Measurements from ENCODE around the gene ZNF432. TPM values are rescaled to one million over a fixed set of nuclear protein-coding genes. Genes with fewer than 3 reads are reported as not detected.

ZNF432 gene
- total and polyA plus RNA-seq, 10 of the 15 experiments (the other 5 are each of a cell fraction or from before 2014, with no cell fraction given), result 1.7 to 7.2 (median 4.3) TPM

DNA sequence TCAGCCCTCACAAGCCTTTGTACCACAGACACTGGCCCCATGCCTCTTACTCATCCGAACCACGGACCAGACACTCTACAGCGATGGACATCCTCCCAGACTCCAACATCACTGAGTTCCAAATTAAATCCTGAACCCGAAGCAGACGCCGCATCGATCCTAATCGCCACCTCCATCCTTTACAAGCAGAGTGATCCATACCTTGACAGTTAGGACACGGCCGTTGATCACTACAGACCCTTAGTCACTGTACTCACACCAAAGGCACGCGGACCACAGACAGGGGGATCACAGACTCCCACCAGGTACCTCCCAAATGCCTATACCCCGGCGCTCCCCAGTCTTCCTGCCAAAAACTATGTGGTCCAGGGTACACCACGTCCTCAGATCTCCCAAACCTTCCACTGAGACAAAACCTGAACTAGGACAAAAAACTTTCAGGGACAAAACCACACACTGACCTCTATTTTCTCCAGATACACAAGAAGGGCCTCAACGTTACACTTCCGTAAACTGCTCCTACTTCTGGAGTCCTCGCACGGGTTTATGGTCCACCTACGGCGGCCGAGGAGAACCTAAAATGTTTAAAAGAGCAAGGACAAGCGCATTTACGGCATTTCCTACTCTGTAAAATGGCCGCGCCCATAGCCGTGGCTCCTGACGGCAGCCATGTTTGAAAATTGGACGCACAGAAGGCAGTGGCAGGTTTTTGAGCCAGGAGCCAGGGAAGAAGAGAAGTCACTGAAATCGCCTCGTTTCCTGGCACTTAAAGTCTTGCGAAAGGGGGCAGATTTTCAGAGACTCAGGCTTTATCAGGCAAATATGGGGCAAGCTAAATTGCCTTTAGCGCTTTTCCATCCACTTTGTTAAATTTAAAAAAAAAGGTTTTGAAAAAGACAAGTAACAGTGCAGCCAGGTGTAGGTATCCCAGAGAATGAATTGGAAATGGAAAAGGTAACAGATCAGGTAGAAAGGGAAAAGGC lies 62.0 kb downstream of the ZNF432 start, which contains the start of gene ZNF350 (continued):
- peak; percentile 63; the same call in 1 of the 2 replicates for TF ChIP-seq TAF1 (IDR thresholded peaks at IDR 0.05; ENCODE audit: borderline replicate concordance, low read depth, low read length)
- no peak for TF ChIP-seq ETV6 (conservative IDR thresholded peaks at IDR 0.05 in 1 of 2, IDR thresholded peaks at IDR 0.05 in 1 of 2; ENCODE audit: borderline replicate concordance in 1 of 2, low read depth in 1 of 2)
- TF ChIP-seq, protein P1, sequence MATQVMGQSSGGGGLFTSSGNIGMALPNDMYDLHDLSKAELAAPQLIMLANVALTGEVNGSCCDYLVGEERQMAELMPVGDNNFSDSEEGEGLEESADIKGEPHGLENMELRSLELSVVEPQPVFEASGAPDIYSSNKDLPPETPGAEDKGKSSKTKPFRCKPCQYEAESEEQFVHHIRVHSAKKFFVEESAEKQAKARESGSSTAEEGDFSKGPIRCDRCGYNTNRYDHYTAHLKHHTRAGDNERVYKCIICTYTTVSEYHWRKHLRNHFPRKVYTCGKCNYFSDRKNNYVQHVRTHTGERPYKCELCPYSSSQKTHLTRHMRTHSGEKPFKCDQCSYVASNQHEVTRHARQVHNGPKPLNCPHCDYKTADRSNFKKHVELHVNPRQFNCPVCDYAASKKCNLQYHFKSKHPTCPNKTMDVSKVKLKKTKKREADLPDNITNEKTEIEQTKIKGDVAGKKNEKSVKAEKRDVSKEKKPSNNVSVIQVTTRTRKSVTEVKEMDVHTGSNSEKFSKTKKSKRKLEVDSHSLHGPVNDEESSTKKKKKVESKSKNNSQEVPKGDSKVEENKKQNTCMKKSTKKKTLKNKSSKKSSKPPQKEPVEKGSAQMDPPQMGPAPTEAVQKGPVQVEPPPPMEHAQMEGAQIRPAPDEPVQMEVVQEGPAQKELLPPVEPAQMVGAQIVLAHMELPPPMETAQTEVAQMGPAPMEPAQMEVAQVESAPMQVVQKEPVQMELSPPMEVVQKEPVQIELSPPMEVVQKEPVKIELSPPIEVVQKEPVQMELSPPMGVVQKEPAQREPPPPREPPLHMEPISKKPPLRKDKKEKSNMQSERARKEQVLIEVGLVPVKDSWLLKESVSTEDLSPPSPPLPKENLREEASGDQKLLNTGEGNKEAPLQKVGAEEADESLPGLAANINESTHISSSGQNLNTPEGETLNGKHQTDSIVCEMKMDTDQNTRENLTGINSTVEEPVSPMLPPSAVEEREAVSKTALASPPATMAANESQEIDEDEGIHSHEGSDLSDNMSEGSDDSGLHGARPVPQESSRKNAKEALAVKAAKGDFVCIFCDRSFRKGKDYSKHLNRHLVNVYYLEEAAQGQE (IDR thresholded peaks at IDR 0.05; ENCODE audit: low read depth, low read length), result no peak
- TF ChIP-seq BMI1 (IDR thresholded peaks at IDR 0.05; ENCODE audit: borderline replicate concordance), result no peak
- TF ChIP-seq, protein P2, sequence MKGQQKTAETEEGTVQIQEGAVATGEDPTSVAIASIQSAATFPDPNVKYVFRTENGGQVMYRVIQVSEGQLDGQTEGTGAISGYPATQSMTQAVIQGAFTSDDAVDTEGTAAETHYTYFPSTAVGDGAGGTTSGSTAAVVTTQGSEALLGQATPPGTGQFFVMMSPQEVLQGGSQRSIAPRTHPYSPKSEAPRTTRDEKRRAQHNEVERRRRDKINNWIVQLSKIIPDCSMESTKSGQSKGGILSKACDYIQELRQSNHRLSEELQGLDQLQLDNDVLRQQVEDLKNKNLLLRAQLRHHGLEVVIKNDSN (IDR thresholded peaks at IDR 0.05; ENCODE audit: borderline replicate concordance, extremely low read length, insufficient read depth, low read depth, low read length), result no peak
- TF ChIP-seq POLR2AphosphoS2 (IDR thresholded peaks at IDR 0.05; ENCODE audit: low read depth, low read length), result 0 out of 2 replicates have a peak, but pooled peaks have one; percentile 50
- TF ChIP-seq RELA (IDR thresholded peaks at IDR 0.05; ENCODE audit: borderline replicate concordance, partially characterized antibody), result no peak
- peak; percentile 85 for TF ChIP-seq SPI1 (IDR thresholded peaks at IDR 0.05; ENCODE audit: borderline replicate concordance, insufficient read depth, low read depth, low read length)
- TF ChIP-seq BACH1 (IDR thresholded peaks at IDR 0.05; ENCODE audit: borderline replicate concordance), result no peak
- TF ChIP-seq CHD1 (IDR thresholded peaks at IDR 0.05; ENCODE audit: low read depth, low read length), result no peak
- TF ChIP-seq MXI1 (IDR thresholded peaks at IDR 0.05; ENCODE audit: low read depth, low read length), result peak; percentile 76; the same call in 1 of the 2 replicates
- TF ChIP-seq KDM1A (IDR thresholded peaks at IDR 0.05; ENCODE audit: borderline replicate concordance), result no peak
- TF ChIP-seq SUZ12 (IDR thresholded peaks at IDR 0.05; ENCODE audit: unreplicated experiment), result no peak
- no peak for TF ChIP-seq BCL11A (IDR thresholded peaks at IDR 0.05; ENCODE audit: low read depth, low read length)
- no peak for TF ChIP-seq EZH2 (IDR thresholded peaks at IDR 0.05; ENCODE audit: borderline replicate concordance, control insufficient read depth, low read depth, low read length)
- no peak for TF ChIP-seq FOS (IDR thresholded peaks at IDR 0.05; ENCODE audit: borderline replicate concordance, extremely low read depth, insufficient read length)
- no peak for TF ChIP-seq PAX8 (IDR thresholded peaks at IDR 0.05)
- no peak for TF ChIP-seq ZSCAN29 (IDR thresholded peaks at IDR 0.05)
- no peak for TF ChIP-seq ZNF217 (IDR thresholded peaks at IDR 0.05)
- TF ChIP-seq MYC (IDR thresholded peaks at IDR 0.05; ENCODE audit: insufficient read depth, insufficient read length, insufficient replicate concordance, low read length, severe bottlenecking), result no peak
- no peak for TF ChIP-seq NR2C2 (IDR thresholded peaks at IDR 0.05; ENCODE audit: borderline replicate concordance, control insufficient read depth, insufficient read length, low read depth)
- no peak for TF ChIP-seq JUND (IDR thresholded peaks at IDR 0.05; ENCODE audit: low read depth, low read length)
- no peak; the same call in 1 of the 2 replicates for TF ChIP-seq TCF3 (IDR thresholded peaks at IDR 0.05; ENCODE audit: borderline replicate concordance, insufficient read depth, low read depth, low read length)
- TF ChIP-seq CBX3 (IDR thresholded peaks at IDR 0.05; ENCODE audit: borderline replicate concordance, low read depth), result no peak
- no peak for TF ChIP-seq BRCA1 (IDR thresholded peaks at IDR 0.05; ENCODE audit: low read depth, low read length)
